Stimulated activated CD8-positive, alpha-beta memory T cell treated with anti-CD3 and anti-CD28 coated beads, Interleukin-15, amount 100 ng/mL, for 48 hours (primary cell): ENCODE results near the gene BHMT2.

Experiments
- DNase-seq, 2 donors: peaks; one replicate each; pipeline ENCODE4 v3.0.0-alpha.2; 2020; ENCODE audit warnings: low read depth in 2 of 2

Gene BHMT2

GRCh38 chr5:79062436-79062835 lies 7.1 kb upstream of the BHMT2 start:
- no peak for DNase-seq

- no peak for DNase-seq
Measured at GRCh38 chr5:79070350-79070667, 742 bp downstream of the BHMT2 start.

GRCh38 chr5:79074641-79075040 lies 5.1 kb downstream of the BHMT2 start:
- DNase-seq = no peak

DNA sequence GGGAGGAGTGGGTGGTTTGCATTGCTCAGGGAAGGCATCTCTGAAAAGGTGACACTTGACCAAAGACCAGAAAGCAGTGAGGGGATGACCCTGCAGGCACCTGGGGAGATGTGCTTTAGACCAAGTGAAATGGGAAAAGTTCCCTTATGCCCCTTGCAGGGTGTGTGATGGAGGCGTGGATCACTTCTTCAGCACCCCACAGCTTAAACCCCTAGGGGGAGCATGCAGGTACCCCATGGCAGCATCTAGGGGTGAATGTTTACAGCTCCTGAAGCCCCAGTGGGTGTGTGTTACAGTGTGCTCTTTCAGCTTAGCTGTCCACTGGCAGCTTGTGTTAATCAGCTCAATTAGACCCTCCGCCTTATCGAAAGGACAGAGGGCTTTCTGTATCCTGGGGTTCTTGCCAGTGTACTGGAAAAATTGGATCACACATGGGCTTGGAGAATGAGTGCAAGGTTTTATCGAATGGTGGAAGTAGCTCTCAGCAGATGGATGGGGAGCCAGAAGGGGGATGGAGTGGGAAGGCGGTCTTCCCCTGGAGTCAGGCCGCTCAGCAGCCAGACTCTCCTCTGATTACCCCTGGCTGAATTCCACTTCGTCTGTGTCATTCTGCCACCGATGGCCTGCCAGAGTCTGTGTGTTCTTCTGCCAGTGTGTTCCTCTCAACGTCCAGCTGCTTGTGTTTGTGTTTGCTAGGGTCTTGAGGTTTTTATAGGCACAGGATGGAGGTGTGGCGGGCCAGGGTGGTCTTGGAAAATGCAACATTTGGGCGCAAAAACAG lies 6.3 kb downstream of the BHMT2 start:
- no peak for DNase-seq

GRCh38 chr5:79076819-79077218 lies 7.3 kb downstream of the BHMT2 start:
- DNase-seq = no peak

GRCh38 chr5:79077680-79078365 lies 8.3 kb downstream of the BHMT2 start:
- DNase-seq = no peak

- DNase-seq = no peak
Measured at GRCh38 chr5:79080804-79081203, 11.2 kb downstream of the BHMT2 start.

GRCh38 chr5:79081779-79082178 lies 12.2 kb downstream of the BHMT2 start:
- DNase-seq = no peak

GRCh38 chr5:79086116-79086515 lies 16.5 kb downstream of the BHMT2 start:
- no peak for DNase-seq

- no peak for DNase-seq
Measured at GRCh38 chr5:79088507-79088906, 18.9 kb downstream of the BHMT2 start.

DNA sequence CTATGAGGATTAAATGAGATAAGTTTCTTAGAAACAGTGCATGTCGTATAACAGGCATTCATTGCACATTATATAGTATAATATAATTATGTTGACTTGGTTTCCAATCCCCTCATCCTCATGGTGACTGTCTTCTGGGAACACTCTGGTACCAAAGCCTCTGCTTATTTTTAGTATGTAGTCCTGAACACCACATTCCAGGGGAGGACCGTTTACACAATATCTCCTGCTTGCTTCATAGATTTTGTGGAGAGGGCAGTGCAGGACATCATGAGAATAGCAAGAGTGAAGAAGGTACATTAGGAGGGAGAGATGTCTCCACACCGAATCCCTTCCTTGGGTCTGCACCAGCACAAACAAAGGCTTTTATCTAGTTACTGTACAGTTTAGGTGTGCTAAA lies 21.5 kb downstream of the BHMT2 start:
- DNase-seq = no peak

DNA sequence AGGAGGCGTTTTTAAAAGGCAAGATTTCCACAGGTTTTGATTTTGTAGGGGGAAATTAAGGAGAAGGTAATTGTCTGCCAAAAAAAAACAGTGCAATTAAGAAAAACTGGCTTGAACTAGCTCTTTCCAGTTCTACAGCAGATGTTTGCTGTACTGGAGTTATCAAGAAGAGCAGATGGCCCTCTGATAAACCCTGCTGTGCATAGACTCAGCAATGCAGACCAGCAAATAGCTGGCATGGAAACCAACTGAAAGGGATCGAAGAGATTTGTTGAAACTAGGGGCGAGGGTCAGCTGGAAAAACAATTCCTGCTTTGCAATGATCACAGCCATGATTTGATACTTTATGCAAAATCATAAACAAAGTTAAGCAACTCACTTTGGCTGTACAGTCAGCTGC lies 24.2 kb downstream of the BHMT2 start:
- no peak for DNase-seq

DNA sequence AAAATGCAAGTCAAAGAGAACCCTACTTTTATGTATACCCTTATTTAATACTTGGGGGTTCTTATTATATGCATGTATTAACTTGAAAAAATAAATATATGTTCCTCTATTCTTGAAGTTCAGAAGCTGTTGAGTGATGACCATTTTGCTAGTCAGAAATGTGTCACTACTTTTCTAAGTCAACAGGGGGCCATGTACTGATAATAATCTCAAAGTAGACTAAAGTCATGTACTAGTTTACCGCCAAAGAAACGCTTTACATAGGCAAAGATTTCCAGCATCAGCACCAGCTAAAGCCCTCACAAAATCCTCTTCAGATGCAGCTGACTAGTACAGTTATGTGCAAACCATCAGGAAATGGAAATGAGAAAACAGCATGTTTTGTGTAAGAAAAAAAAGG lies 36.3 kb downstream of the BHMT2 start:
- no peak for DNase-seq

- DNase-seq = no peak
Measured at GRCh38 chr5:79107020-79107796, 37.6 kb downstream of the BHMT2 start.

DNA sequence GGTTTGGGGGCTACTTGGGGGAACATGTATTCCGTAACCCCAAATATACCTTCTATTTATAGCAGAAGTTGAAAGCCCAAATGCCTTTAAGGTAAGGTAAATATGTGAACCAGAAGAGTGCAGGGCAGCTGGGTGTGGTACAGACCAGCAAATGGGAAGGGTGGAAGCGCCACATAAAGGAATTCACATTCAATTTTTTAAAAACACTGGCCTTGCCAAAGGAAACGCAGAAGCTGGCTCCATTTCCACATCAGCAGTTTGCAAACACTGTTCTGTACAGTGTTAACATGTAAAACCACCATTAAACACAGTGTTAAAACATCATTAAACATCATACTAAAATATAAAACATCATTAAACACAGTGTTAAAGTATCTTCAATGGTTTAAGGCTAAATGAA lies 38.5 kb downstream of the BHMT2 start:
- no peak for DNase-seq

DNA sequence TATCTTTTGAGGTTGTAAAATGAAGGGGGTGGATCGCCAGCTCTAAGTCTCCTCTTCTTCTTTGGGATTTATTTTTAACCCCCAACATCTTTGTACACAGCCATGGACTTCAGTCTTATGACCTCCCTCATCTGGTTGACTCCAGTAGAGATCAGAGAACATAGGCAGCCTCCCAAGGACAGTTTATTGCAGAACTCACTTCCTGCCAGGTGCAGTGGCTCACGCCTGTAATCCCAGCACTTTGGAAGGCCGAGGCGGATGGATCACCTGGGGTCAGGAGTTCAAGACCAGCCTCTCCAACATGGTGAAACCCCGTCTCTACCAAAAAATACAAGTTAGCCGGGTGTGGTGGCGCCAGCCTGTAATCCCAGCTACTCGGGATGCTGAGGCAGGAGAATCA lies 39.2 kb downstream of the BHMT2 start:
- no peak for DNase-seq

DNA sequence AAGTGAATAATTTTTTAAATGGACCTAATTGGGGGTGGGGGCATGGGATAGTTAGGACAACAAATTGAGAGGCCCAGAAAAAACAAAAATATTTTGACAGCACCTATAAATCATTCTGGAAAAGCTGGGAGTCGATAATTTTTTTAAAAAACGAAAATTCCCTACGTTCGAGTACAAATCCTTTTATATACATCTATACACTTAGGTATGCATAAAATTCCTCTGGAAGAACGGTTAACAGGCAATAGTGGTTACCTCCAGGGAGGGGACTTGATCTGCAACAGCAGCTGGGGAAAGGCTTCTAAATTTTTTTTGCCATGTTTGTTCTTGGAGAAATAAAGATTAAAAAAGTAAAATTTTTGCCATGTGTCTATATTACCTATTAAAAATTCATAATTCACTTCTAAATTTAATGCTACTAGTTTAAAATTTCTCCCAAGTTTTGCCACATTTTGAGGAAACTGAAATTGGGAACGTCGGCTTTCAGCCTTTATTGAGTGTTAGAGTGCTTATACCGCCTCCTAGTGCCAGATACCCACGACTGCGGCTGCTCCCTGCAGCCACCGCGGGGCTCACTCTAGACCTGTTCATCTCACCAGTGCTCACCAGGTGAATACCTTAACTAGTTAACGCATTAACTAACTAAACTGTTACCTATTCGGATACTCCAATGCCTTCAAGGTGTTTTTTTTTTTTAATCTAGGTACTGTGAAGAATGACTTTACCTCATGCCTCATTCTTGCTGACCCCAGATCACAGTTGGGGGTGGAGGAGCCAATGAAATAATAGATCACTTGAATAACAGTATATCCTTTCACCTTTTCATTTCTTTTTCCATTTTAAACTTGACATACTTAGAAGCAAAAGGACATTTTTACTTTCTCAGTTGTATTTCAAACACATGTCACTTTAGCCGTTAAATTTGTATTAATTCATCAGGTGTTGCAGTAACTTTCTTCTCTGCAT lies 40.2 kb downstream of the BHMT2 start:
- no peak for DNase-seq

DNA sequence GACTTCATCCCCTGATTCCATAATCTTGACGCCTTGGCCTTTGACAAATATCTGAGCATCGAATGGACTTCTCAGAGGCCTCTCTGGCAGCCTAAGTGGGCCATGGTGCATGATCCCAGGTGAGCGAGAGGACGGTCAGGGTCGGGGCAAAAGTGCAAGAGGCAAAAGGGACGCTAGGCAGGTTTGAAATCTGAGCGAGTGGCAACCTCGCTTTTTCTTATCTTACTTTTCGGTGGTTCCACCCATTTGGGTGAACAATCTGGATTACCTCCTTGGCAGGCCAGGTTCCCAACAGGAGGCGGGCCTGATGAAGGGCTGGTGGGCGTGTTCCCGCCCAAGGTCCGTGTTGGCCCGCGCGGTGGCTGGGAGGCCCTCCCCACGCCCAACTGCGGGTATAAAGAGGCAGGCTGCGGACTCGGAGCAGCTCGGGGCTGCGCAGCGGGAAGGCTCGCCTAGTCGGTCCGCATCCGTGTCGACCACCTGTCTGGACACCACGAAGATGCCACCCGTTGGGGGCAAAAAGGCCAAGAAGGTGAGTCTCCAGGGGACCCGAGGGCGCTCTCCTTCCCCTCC lies 41.9 kb downstream of the BHMT2 start, which contains the start of gene BHMT:
Gene BHMT, plus strand, starts transcription at position 423 of the 573 bp plus-strand sequence. Its CDS starts 77 bp downstream, at position 500.
- DNase-seq = no peak

DNA sequence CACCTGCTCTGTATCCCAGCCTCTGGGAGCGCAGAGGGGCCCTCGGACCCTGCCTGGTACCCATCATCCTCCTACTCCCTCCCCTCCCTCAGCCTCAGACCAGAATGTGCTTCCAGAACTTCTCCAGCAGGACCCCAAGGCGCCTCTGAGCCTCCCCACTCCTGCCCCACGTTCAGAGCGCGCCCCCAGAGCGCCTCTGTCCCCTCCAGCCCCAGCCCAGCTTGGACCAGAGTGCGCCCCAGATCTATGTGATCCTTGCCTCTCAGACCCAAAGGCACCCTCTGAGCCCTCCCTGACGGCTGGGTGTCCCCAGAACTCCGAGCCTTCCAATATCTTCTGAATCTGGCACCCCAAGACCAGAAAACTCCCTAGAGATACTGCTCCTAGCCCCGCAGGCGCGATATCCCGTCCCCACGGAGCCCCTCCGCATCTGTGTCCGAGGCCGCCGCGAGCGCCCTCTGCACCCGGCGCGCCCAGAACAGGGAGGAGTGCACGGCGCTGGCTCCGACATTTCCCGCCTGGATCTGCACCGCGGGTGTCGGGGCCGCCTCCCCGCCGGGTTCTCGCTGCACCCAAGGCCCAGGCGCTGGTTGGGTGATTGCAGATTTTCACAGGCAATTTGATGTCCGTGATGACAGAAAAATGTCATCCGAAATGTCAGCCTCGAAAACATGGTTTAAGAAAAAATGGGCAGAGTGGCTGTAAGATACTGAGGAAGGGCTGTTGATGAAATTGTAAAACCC lies 42.6 kb downstream of the BHMT2 start:
- no peak for DNase-seq

GRCh38 chr5:79112703-79113058 lies 43.1 kb downstream of the BHMT2 start:
- no peak for DNase-seq

DNA sequence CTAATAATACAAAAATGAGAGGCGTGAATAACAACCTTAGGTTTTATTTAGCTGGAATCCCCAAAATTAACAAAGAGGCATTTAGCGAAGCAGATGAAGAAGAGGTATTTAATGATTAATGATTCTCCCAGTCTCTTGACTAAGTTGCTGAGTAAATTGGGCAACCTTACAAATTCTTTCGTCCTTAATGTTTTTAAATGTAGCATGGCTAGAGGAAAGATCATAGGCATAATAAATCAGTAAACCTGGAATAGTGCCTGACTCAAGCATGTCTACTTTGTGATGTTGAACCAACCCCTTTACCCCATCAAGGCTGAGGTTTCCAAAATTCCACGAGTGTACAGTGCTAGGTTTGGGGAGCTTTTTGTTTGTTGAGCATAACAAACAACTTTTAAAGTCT lies 49.9 kb downstream of the BHMT2 start:
- DNase-seq = no peak
